ENCODE results near the gene HIBADH.

Gene HIBADH

GRCh38 chr7:27689591-27690164 is 27.0 kb upstream of the HIBADH start:
- DNase-seq (ENCODE audit: low read depth): peak; percentile 73
- H3K4me3 ChIP-seq (replicated peaks; ENCODE audit: low read depth, low read length): no peak overlapping the region
- TF ChIP-seq CTCF (IDR thresholded peaks at IDR 0.05; ENCODE audit: low read length, missing control alignments): peak; percentile 56

GRCh38 chr7:27689150-27689549 is 26.5 kb upstream of the HIBADH start:
- no peak for DNase-seq (ENCODE audit: low read depth)
- no peak for TF ChIP-seq CTCF (IDR thresholded peaks at IDR 0.05; ENCODE audit: low read length, missing control alignments)
- no peak overlapping the region for H3K4me3 ChIP-seq (replicated peaks; ENCODE audit: low read depth, low read length)

- no peak for DNase-seq (ENCODE audit: low read depth)
- no peak overlapping the region for H3K4me3 ChIP-seq (replicated peaks; ENCODE audit: low read depth, low read length)
These were observed 26.0 kb upstream of the HIBADH start for GRCh38 chr7:27688646-27689045.

GRCh38 chr7:27688056-27688455 is 25.4 kb upstream of the HIBADH start:
- no peak for TF ChIP-seq CTCF (IDR thresholded peaks at IDR 0.05; ENCODE audit: low read length, missing control alignments)
- no peak overlapping the region for H3K4me3 ChIP-seq (replicated peaks; ENCODE audit: low read depth, low read length)
- DNase-seq (ENCODE audit: low read depth): no peak

More at GRCh38 chr7:27688646-27689045, 26.0 kb upstream of the HIBADH start:
- TF ChIP-seq CTCF (IDR thresholded peaks at IDR 0.05; ENCODE audit: low read length, missing control alignments): no peak

- TF ChIP-seq CTCF (IDR thresholded peaks at IDR 0.05; ENCODE audit: low read length, missing control alignments): no peak
- peak; percentile 74 for DNase-seq (ENCODE audit: low read depth)
- H3K4me3 ChIP-seq (replicated peaks; ENCODE audit: low read depth, low read length): no peak overlapping the region
These were observed 23.6 kb upstream of the HIBADH start for GRCh38 chr7:27686315-27686714.

- no peak overlapping the region for H3K4me3 ChIP-seq (replicated peaks; ENCODE audit: low read depth, low read length)
- DNase-seq (ENCODE audit: low read depth): no peak
- TF ChIP-seq CTCF (IDR thresholded peaks at IDR 0.05; ENCODE audit: low read length, missing control alignments): no peak
These were observed 23.2 kb upstream of the HIBADH start for GRCh38 chr7:27685893-27686292.

- DNase-seq (ENCODE audit: low read depth): no peak
- no peak for TF ChIP-seq CTCF (IDR thresholded peaks at IDR 0.05; ENCODE audit: low read length, missing control alignments)
- H3K4me3 ChIP-seq (replicated peaks; ENCODE audit: low read depth, low read length): no peak overlapping the region
These were observed 22.5 kb upstream of the HIBADH start for GRCh38 chr7:27685209-27685608.
